Fibroblast of lung (primary cell): Measurements from ENCODE around the gene ADGRB3. TPM values are rescaled to one million over a fixed set of nuclear protein-coding genes. Genes with fewer than 3 reads are reported as not detected.

Experiments used
- DNase-seq, 2 donors: peaks; one replicate each; pipeline versions ENCODE4 v3.0.0 to v3.0.0-alpha.2; 2010; ENCODE audit warnings: low read depth in 2 of 2
- H2AFZ ChIP-seq: 2 replicates; pipeline ENCODE4 v1.5.1; 2012; ENCODE audit warnings: low read length, control low read depth, inconsistent platforms
- H3K27ac ChIP-seq: 2 replicates; pipeline ENCODE4 v1.5.1; 2011; ENCODE audit warnings: low read length, control low read depth; ENCODE audit not compliant: insufficient read depth
- H3K27me3 ChIP-seq: 2 replicates; pipeline ENCODE4 v1.5.1; 2011; ENCODE audit warnings: mild to moderate bottlenecking, low read length; ENCODE audit not compliant: control insufficient read depth, insufficient read depth
- H3K36me3 ChIP-seq: 2 replicates; pipeline ENCODE4 v1.5.1; 2011; ENCODE audit warnings: low read length; ENCODE audit not compliant: control insufficient read depth, insufficient read depth
- H3K4me1 ChIP-seq: 2 replicates; pipeline ENCODE4 v1.5.1; 2011; ENCODE audit warnings: low read length; ENCODE audit not compliant: control insufficient read depth, insufficient read depth; ENCODE audit errors: extremely low read depth
- H3K4me2 ChIP-seq: 2 replicates; pipeline ENCODE4 v1.5.1; 2011; ENCODE audit warnings: low read length, control low read depth; ENCODE audit not compliant: insufficient read depth; ENCODE audit errors: extremely low read depth
- H3K4me3 ChIP-seq, 4 experiments: fragments of 200-600 bp in 1 of 4; sonication (generic) in 1 of 4; replicated peaks in 1 of 4; 2 replicates each; pipeline ENCODE4 v1.5.1; 2011 to 2016; ENCODE audit warnings: low read length in 4 of 4, low read depth in 3 of 4, mild to moderate bottlenecking in 3 of 4, control low read depth in 2 of 4, inconsistent platforms in 1 of 4, mixed read lengths in 1 of 4; ENCODE audit not compliant: insufficient read depth in 1 of 4; ENCODE audit errors: control extremely low read depth in 1 of 4
- H3K79me2 ChIP-seq: 2 replicates; pipeline ENCODE4 v1.5.1; 2012; ENCODE audit warnings: mild to moderate bottlenecking, low read length, inconsistent platforms; ENCODE audit not compliant: control insufficient read depth, insufficient read depth
- H3K9ac ChIP-seq: 2 replicates; pipeline ENCODE4 v1.5.1; 2011; ENCODE audit warnings: mild to moderate bottlenecking, low read length, control low read depth; ENCODE audit not compliant: insufficient read depth
- H3K9me3 ChIP-seq: 2 replicates; pipeline ENCODE4 v1.5.1; 2012; ENCODE audit warnings: low read depth, low read length; ENCODE audit not compliant: control insufficient read depth, insufficient read depth
- H4K20me1 ChIP-seq: 2 replicates; pipeline ENCODE4 v1.5.1; 2011; ENCODE audit warnings: low read length; ENCODE audit not compliant: control insufficient read depth, insufficient read depth; ENCODE audit errors: extremely low read depth
- CTCF ChIP-seq, 2 donors: IDR thresholded peaks in 1 of 2; conservative IDR thresholded peaks in 1 of 2; 1 replicate in 1 of 2; 2 replicates in 1 of 2; pipeline ENCODE4 v1.5.1; 2011 to 2012; ENCODE audit warnings: low read length in 2 of 2, control low read depth in 1 of 2, inconsistent platforms in 1 of 2, low read depth in 1 of 2, mild to moderate bottlenecking in 1 of 2
- EZH2 ChIP-seq: IDR thresholded peaks from 2 replicates; pipeline ENCODE4 v1.5.1; 2012; ENCODE audit warnings: low read length, control low read depth, mild to moderate bottlenecking; ENCODE audit errors: missing control alignments
- polyA plus RNA-seq, 2 donors: library from polyadenylated mRNA; depleted of rRNA in 1 of 2; stranded (reverse) in 1 of 2; unstranded in 1 of 2; fragments of >200 nt; gene quantifications; 2 replicates each; pipeline ENCODE4 v1.2.1, GENCODE V29; 2011 to 2012; ENCODE audit warnings: missing spikeins in 1 of 2
- total RNA-seq: library from RNA; depleted of rRNA; stranded (reverse); fragments of >200 nt; gene quantifications from 2 replicates; pipeline ENCODE4 v1.2.1, GENCODE V29; 2014

The ADGRB3 gene
- total and polyA plus RNA-seq, 2 donors (not counting 1 experiment from before 2014, with no cell fraction given), result 0.33 TPM; not detected in 1

- no peak overlapping the region for H3K9ac ChIP-seq
- no peaks in the 10 kb centered on the region for H3K79me2 ChIP-seq
- no peak overlapping the region for H3K4me3 ChIP-seq
- H3K36me3 ChIP-seq, result no peaks in the 10 kb centered on the region
- H3K9me3 ChIP-seq, result no peaks in the 10 kb centered on the region
- H3K27ac ChIP-seq, result no peak overlapping the region
- DNase-seq, result no peak
- H2AFZ ChIP-seq, result no peak overlapping the region
- no peaks in the 10 kb centered on the region for H3K27me3 ChIP-seq
- no peak overlapping the region for H3K4me2 ChIP-seq
- H4K20me1 ChIP-seq, result no peaks in the 10 kb centered on the region
- no peaks in the 10 kb centered on the region for H3K4me1 ChIP-seq
- no peak for TF ChIP-seq CTCF (conservative IDR thresholded peaks at IDR 0.05 in 1 of 2, IDR thresholded peaks at IDR 0.05 in 1 of 2; ENCODE audit: low read depth in 1 of 2, low read length in 2 of 2)
- TF ChIP-seq EZH2, result no peak
Observed at GRCh38 chr6:68771426-68771825, 136.3 kb downstream of the ADGRB3 start.

DNA sequence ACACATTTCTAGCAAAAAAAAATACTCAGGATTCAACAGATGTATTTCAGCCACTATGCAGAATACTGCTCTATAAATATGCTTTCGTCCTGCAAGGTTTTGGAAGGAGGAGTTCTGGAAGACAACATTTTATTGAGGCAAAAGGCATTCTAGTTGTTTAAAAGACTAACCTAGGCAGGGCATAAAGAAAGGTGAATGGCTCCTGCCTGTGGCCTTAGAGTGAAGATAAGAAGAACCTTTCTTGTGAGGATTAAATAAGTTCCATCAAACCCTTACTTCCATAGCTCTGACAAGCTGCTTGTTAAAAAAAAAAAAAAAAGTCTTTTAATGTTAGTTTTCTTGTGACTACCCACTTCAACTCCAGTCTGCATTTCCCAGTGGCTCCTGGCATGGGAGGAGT, 139.8 kb downstream of the ADGRB3 start:
- Histone ChIP-seq H4K20me1 (no peaks in the 10 kb centered on the region), H3K4me2 (no peak overlapping the region), H3K4me3 (no peak overlapping the region), H2AFZ (no peak overlapping the region), H3K36me3 (no peaks in the 10 kb centered on the region), H3K9me3 (no peaks in the 10 kb centered on the region), H3K79me2 (no peaks in the 10 kb centered on the region), H3K27me3 (no peaks in the 10 kb centered on the region), H3K4me1 (no peaks in the 10 kb centered on the region), H3K9ac (no peak overlapping the region), H3K27ac (no peak overlapping the region)
- TF ChIP-seq CTCF (conservative IDR thresholded peaks at IDR 0.05 in 1 of 2, IDR thresholded peaks at IDR 0.05 in 1 of 2; ENCODE audit: low read depth in 1 of 2, low read length in 2 of 2), result no peak
- DNase-seq, result no peak

- no peak overlapping the region for H3K4me3 ChIP-seq
- no peaks in the 10 kb centered on the region for H3K36me3 ChIP-seq
- no peaks in the 10 kb centered on the region for H3K9me3 ChIP-seq
- TF ChIP-seq EZH2 (no peak), CTCF (conservative IDR thresholded peaks at IDR 0.05 in 1 of 2, IDR thresholded peaks at IDR 0.05 in 1 of 2; ENCODE audit: low read depth in 1 of 2, low read length in 2 of 2) (no peak)
- no peaks in the 10 kb centered on the region for H3K79me2 ChIP-seq
- no peaks in the 10 kb centered on the region for H3K4me1 ChIP-seq
- H3K9ac ChIP-seq, result no peak overlapping the region
- no peak overlapping the region for H3K4me2 ChIP-seq
- no peaks in the 10 kb centered on the region for H3K27me3 ChIP-seq
- no peaks in the 10 kb centered on the region for H4K20me1 ChIP-seq
- DNase-seq, result no peak
- H2AFZ ChIP-seq, result no peak overlapping the region
- H3K27ac ChIP-seq, result no peak overlapping the region
Observed at GRCh38 chr6:68776354-68776753, 141.3 kb downstream of the ADGRB3 start.
